Ammon's horn (tissue), 1 donor: Measurements from ENCODE around the gene MAB21L4.

Experiments used
- DNase-seq: peaks from one replicate; pipeline ENCODE4 v3.0.0-alpha.2; 2016; ENCODE audit warnings: low spot score

MAB21L4 gene

GRCh38 chr2:240894006-240894405 is 1.9 kb downstream of the MAB21L4 start:
- DNase-seq = no peak

GRCh38 chr2:240893363-240893844 is 2.6 kb downstream of the MAB21L4 start:
- DNase-seq = no peak

DNA sequence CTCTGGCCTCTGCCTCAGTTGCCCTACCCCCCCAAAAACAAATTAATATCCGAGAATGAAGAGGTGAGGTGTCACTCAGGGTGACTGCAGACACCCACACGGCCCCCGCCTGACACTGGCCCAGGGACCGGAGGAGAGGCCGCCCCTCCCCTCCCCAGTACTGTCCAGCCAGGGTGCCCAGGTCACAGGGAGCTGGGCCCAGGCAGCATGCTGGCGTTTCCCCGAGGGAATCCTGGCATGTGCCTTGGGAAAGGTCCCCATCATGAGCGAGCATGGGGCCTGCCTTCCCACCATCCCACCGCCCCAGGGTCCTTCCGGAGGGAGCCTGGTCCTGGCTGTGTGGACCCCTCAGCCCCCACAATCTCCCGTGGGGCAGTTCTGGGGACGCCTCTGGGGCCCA is 3.0 kb downstream of the MAB21L4 start:
- no peak for DNase-seq

DNA sequence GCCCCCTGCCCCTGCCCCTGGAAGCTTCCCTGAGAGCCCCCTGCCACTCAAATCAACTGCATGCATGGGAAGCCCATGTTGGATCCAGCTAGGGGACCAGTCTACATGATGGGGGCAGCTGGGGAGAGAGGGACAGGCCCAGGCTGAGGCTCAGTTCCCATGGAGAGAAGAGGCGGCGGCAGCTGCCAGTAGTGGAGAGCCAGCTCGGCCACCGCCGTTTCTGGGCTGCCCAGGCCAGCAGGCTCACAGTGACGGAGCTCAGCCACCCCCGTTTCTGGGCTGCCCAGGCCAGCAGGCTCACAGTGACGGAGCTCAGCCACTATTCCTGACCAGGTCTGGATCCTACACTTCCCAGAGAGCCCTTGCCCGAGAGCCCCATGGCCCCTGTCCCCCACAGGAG is 3.6 kb downstream of the MAB21L4 start:
- no peak for DNase-seq

GRCh38 chr2:240891492-240892340 is 4.2 kb downstream of the MAB21L4 start:
- DNase-seq = no peak

DNA sequence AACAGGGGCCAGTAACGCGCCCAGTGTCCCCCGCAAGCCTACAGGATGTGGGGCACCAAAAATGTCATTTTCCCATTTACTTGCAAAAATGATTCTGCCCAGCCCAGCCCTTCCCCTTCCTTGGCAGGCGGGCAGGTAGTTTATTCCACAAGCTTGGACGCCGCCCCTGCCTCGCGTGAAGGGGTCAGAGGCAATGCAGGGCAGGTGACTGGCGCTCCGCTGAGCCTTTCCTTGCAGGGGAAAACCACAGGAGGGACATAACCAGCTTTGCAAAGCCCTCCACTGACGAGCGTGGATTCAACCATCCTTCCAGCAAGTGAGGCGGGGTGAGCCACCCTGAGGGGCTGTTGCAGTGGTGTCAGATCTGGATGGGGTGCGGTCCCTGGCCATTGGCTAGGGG is 5.3 kb downstream of the MAB21L4 start:
- DNase-seq = no peak

- no peak for DNase-seq
These were observed 6.1 kb downstream of the MAB21L4 start for GRCh38 chr2:240889601-240890560.

DNA sequence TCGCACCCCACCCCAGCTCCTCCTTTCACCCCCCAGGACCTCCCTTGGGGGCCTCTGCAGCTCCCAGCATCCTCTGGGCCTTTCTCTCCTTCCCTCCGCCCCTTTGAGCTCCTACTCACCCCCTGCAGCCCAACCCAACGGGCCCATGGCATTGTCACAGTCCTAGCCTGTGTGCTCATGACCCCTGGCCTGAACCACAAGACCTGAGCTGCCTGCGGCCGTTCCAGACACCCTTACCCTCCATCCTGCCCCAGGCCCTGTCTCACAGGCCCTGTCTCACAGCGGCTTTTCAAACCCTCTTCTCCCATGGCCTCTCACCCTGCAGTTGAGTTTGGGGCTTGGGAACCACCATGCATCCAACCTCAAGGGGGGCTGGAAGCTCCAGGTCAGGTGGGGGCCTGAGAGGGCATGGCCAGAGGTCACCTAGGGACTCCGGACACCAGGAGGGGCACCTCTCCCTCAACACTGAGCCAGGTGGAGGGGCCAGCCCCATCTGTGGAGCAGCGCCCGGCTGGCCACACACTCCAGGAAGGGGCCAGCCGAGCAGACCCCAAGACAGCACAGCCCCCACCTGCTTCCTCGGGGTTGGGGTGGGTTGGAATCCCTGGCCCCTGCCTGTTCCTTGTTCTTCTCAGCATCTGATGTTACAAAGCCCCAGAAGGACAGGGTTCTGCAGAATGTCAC is 6.9 kb downstream of the MAB21L4 start:
- no peak for DNase-seq

DNA sequence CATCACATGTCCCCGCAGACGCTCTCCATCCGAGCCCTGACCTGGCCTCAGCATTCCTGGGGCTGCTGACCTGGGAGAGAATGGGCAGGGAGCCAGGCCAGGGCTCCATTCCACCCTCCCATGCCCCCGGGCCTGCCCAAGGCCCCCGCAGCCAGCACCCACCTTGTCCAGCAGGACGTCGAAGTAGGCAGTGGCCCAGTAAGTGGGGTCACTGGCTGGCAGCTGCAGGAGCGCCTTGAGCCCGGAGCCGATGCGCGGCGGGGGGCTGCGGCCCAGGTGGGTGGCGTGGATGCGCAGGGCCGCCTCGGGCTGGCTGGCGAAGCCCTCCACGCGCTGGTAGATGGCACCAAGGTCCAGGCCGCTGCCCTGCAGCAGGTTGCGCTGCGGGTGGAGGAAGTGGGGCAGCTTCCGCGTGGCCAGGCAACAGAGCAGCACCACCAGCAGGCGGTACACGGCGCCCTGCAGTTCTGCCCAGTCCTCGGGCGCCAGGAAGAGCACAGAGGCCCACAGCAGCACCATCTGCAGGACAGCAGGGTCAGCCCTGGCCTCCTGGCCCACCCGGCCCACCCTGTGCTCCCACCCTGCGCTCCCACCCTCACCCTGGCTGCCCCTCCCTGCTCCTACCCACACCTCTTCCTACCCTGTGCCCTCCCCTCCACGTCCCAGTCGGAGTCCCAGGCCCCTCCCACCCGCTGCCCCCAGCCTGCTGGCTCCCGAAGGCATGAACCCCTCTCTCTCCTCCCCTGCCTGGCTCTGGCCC is 7.6 kb downstream of the MAB21L4 start:
- DNase-seq = no peak

DNA sequence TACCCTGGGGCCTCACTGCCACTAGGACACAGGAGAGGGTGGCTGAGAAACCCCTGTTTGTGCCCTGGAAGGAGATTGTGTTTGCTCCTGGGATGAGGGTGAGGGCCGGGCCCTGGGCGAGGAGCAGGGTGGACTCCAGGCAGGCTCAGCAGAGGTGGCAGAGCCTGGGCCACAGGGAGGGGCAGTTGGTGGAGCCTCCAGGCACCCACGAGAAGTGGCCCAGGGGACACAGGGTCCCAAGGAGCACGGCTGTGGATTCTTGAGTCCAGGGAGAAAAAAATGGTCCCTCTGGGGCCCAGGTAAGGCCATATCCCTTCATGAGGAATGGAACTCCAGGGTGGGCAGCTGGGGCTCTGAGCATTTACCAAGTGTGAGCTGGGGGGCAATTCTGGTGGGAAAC is 8.3 kb downstream of the MAB21L4 start:
- DNase-seq = no peak

GRCh38 chr2:240886678-240887609 is 9.0 kb downstream of the MAB21L4 start:
- no peak for DNase-seq

DNA sequence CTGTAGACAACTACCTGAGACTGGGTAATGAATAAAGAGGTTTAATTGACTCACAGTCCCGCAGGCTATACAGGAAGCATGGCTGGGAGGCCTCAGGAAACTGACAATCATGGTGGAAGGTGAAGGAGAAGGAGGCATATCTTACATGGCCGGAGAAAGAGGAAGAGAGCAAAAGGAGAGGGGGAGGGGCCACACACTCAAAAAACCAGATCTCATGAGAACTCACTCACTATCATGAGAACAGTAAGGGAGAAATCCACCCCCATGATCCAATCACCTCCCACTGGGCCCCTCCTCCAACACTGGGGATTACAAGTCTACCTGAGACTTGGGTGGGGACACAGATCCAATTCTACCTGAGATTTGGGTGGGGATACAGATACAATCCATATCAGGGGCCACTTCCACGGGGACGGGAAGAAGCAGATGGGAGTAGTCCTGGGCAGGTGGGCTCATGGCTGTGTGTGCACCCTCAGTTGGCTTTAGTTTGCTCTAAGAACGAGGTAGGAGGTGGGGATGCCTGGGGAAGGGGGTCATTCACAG is 9.9 kb downstream of the MAB21L4 start:
- DNase-seq = no peak

- DNase-seq = no peak
These were observed 10.4 kb downstream of the MAB21L4 start for GRCh38 chr2:240885566-240885965.

DNA sequence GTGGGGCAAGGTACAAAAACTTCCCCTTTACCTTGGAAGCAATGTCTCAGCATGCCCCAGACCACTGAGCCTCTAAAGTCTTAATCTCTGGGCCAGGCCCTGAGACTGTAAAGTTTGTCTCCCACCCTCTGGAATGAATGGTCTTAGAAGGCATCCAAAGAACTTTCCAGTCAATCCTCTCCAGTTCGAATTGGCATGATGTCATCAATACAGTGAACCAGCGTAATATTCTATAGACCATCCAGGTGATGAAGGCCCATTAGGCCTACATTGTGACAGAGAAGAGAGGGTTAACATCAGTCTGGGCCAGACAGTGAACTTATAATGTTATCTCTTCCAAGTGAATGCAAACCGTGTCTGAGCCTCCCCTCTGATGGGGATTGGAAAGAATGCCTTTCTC is 11.2 kb downstream of the MAB21L4 start:
- DNase-seq = no peak

DNA sequence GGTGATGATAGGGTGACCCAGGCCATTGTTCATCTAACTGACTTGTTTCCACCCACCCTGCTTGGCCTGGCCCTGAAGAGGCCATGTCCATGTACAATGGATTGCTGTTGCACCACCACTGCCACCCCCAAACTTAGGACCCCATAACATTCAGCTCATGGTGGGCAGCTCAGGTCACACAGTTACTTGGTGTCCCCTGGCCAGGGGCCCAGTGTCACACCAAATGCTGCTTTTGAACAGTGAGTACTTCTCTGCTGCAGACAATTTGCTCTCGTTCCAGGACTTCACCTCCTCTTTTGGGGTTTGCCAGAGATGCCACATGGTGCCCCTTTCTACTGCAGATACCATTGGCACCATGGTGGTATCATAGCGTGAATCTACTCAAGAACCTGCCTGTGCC is 11.7 kb downstream of the MAB21L4 start:
- no peak for DNase-seq

DNA sequence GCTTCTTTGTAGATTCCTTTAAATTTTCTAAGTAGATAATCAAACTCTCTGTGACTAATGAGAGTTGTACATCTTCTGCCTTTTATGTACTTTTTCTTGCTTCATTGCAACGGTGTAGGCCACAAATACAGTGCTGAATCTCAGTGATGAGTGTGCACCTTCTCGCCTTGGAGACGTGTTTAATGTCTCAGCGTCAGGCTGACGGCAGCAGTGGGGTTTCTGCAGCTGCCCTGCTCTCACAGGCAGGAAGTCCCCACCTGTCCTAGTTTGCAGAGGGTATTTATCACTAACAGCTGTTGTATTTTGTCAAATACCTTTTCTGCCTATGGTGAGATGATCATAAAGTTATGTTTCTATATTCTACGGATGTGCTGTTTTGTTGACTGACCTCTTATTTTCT is 14.0 kb downstream of the MAB21L4 start:
- no peak for DNase-seq

- DNase-seq = no peak
These were observed 16.9 kb downstream of the MAB21L4 start for GRCh38 chr2:240879105-240879504.

GRCh38 chr2:240878341-240878936 is 17.5 kb downstream of the MAB21L4 start:
- DNase-seq = no peak

GRCh38 chr2:240877460-240878340 is 18.3 kb downstream of the MAB21L4 start:
- no peak for DNase-seq
